H9 (cell line): ENCODE results near the gene AIMP1. TPM values are rescaled to one million over a fixed set of nuclear protein-coding genes. Genes with fewer than 3 reads are reported as not detected.

Source experiments
- DNase-seq: peaks from one replicate; pipeline ENCODE4 v3.0.0-alpha.2; 2017
- H2AFZ ChIP-seq: one replicate; pipeline ENCODE4 v1.6.1; 2013; ENCODE audit warnings: mild to moderate bottlenecking, low read length, control low read depth, moderate library complexity
- H2AK5ac ChIP-seq: 2 replicates; pipeline ENCODE4 v1.6.1; 2013; ENCODE audit warnings: low read length, control low read depth, mixed read lengths; ENCODE audit not compliant: insufficient read length
- H2BK120ac ChIP-seq: one replicate; pipeline ENCODE4 v1.6.1; 2013; ENCODE audit warnings: low read depth, mild to moderate bottlenecking, low read length, control low read depth, inconsistent platforms; ENCODE audit not compliant: poor library complexity, severe bottlenecking
- H2BK12ac ChIP-seq: 2 replicates; pipeline ENCODE4 v1.6.1; 2013; ENCODE audit warnings: low read length, control low read depth, mixed read lengths, low read depth; ENCODE audit not compliant: insufficient read length
- H2BK15ac ChIP-seq: 2 replicates; pipeline ENCODE4 v1.6.1; 2013; ENCODE audit warnings: low read depth, low read length, control low read depth
- H2BK20ac ChIP-seq: one replicate; pipeline ENCODE4 v1.6.1; 2013; ENCODE audit warnings: low read depth, mild to moderate bottlenecking, low read length, control low read depth, inconsistent platforms; ENCODE audit not compliant: poor library complexity, severe bottlenecking
- H2BK5ac ChIP-seq: 2 replicates; pipeline ENCODE4 v1.6.1; 2013; ENCODE audit warnings: low read length, control low read depth, mixed read lengths; ENCODE audit not compliant: insufficient read length
- H3K14ac ChIP-seq: 2 replicates; pipeline ENCODE4 v1.6.1; 2013; ENCODE audit warnings: low read length, control low read depth; ENCODE audit not compliant: insufficient read depth
- H3K18ac ChIP-seq: 2 replicates; pipeline ENCODE4 v1.6.1; 2013; ENCODE audit warnings: low read depth, mild to moderate bottlenecking, mixed read lengths, low read length, control low read depth; ENCODE audit not compliant: insufficient read length
- H3K23ac ChIP-seq: 2 replicates; pipeline ENCODE4 v1.6.1; 2013; ENCODE audit warnings: low read length, control low read depth, mixed read lengths, low read depth; ENCODE audit not compliant: insufficient read length
- H3K23me2 ChIP-seq: 2 replicates; pipeline ENCODE4 v1.6.1; 2013; ENCODE audit warnings: low read depth, mild to moderate bottlenecking, mixed read lengths, low read length, control low read depth; ENCODE audit not compliant: insufficient read length, poor library complexity, severe bottlenecking
- H3K27ac ChIP-seq: 2 replicates; pipeline ENCODE4 v1.5.1; 2013; ENCODE audit warnings: low read length, control low read depth, mixed read lengths, low read depth; ENCODE audit not compliant: insufficient read length
- H3K27me3 ChIP-seq: 2 replicates; pipeline ENCODE4 v1.6.1; 2013; ENCODE audit warnings: low read length, control low read depth, inconsistent platforms; ENCODE audit not compliant: insufficient read depth
- H3K4ac ChIP-seq: 2 replicates; pipeline ENCODE4 v1.6.1; 2013; ENCODE audit warnings: low read depth, mild to moderate bottlenecking, control low read depth, inconsistent platforms, low read length, moderate library complexity
- H3K4me1 ChIP-seq: 2 replicates; pipeline ENCODE4 v1.6.1; 2013; ENCODE audit warnings: low read length, control low read depth, inconsistent platforms; ENCODE audit not compliant: insufficient read depth
- H3K4me2 ChIP-seq: 2 replicates; pipeline ENCODE4 v1.6.1; 2013; ENCODE audit warnings: low read length, control low read depth, mixed read lengths; ENCODE audit not compliant: insufficient read length, insufficient read depth
- H3K56ac ChIP-seq: 2 replicates; pipeline ENCODE4 v1.6.1; 2013; ENCODE audit warnings: low read depth, mild to moderate bottlenecking, mixed read lengths, low read length, control low read depth; ENCODE audit not compliant: insufficient read length
- H3K79me1 ChIP-seq: 2 replicates; pipeline ENCODE4 v1.6.1; 2013; ENCODE audit warnings: low read depth, mild to moderate bottlenecking, moderate library complexity, low read length, control low read depth, inconsistent platforms; ENCODE audit not compliant: insufficient read depth, poor library complexity, severe bottlenecking
- H3K79me2 ChIP-seq: 2 replicates; pipeline ENCODE4 v1.6.1; 2013; ENCODE audit warnings: low read length, control low read depth, inconsistent platforms; ENCODE audit not compliant: insufficient read depth
- H3K9ac ChIP-seq: 2 replicates; pipeline ENCODE4 v1.6.1; 2013; ENCODE audit warnings: low read length, control low read depth, mixed read lengths; ENCODE audit not compliant: insufficient read length; ENCODE audit errors: extremely low read depth
- H3K9me3 ChIP-seq: one replicate; pipeline ENCODE4 v1.6.1; 2013; ENCODE audit warnings: low read depth, low read length, inconsistent platforms; ENCODE audit not compliant: control insufficient read depth
- H3T11ph ChIP-seq: one replicate; pipeline ENCODE4 v1.6.1; 2013; ENCODE audit warnings: mild to moderate bottlenecking, low read length, control low read depth, inconsistent platforms
- H4K20me1 ChIP-seq: one replicate; pipeline ENCODE4 v1.6.1; 2013; ENCODE audit not compliant: control insufficient read depth, insufficient read length, insufficient read depth
- H4K5ac ChIP-seq: 2 replicates; pipeline ENCODE4 v1.6.1; 2013; ENCODE audit warnings: low read depth, mild to moderate bottlenecking, mixed read lengths, low read length, control low read depth; ENCODE audit not compliant: insufficient read length
- H4K8ac ChIP-seq: replicated peaks from 2 replicates; pipeline ENCODE4 v1.6.1; 2013; ENCODE audit warnings: low read length, control low read depth, mixed read lengths, low read depth; ENCODE audit not compliant: insufficient read length
- H4K91ac ChIP-seq: 2 replicates; pipeline ENCODE4 v1.6.1; 2013; ENCODE audit warnings: low read depth, mild to moderate bottlenecking, moderate library complexity, mixed read lengths, low read length, control low read depth; ENCODE audit not compliant: insufficient read length
- H3K27ac Mint-ChIP-seq, 3 experiments: 2 replicates in 2 of 3; 3 replicates in 1 of 3; pipeline ENCODE4 v1.8.0; 2020 to 2021; ENCODE audit warnings: mixed read lengths in 3 of 3, mild to moderate bottlenecking in 1 of 3, moderate library complexity in 1 of 3
- H3K27me3 Mint-ChIP-seq: 2 replicates; pipeline ENCODE4 v1.8.0; 2021; ENCODE audit warnings: low read depth, mild to moderate bottlenecking, moderate library complexity, mixed read lengths
- H3K36me3 Mint-ChIP-seq, 3 experiments: 2 replicates in 2 of 3; 3 replicates in 1 of 3; pipeline ENCODE4 v1.8.0; 2020 to 2021; ENCODE audit warnings: low read depth in 3 of 3, mixed read lengths in 3 of 3; ENCODE audit not compliant: insufficient read depth in 1 of 3
- H3K4me1 Mint-ChIP-seq, 2 experiments: 2 replicates each; pipeline ENCODE4 v1.8.0; 2020; ENCODE audit warnings: mixed read lengths in 2 of 2
- H3K4me3 Mint-ChIP-seq, 2 experiments: 2 replicates in 1 of 2; 3 replicates in 1 of 2; pipeline ENCODE4 v1.8.0; 2020 to 2021; ENCODE audit warnings: mild to moderate bottlenecking in 2 of 2, mixed read lengths in 2 of 2, moderate library complexity in 1 of 2
- H3K9me3 Mint-ChIP-seq, 2 experiments: 2 replicates in 1 of 2; 3 replicates in 1 of 2; pipeline ENCODE4 v1.8.0; 2020; ENCODE audit warnings: mild to moderate bottlenecking in 2 of 2, mixed read lengths in 2 of 2, moderate library complexity in 1 of 2
- total RNA-seq: library from RNA; stranded (reverse); gene quantifications from 2 replicates; pipeline ENCODE4 v1.2.1, GENCODE V29; 2021
- TF ChIP-seq, protein P1 (sequence below): fragments of 200-600 bp; sonication (generic); conservative IDR thresholded peaks from 3 replicates; pipeline ENCODE4 v1.8.0; 2021; ENCODE audit warnings: antibody characterized with exemption, mild to moderate bottlenecking

The AIMP1 gene
- total RNA-seq, 1 experiment from 2014 or later, result 36.8 TPM

DNA sequence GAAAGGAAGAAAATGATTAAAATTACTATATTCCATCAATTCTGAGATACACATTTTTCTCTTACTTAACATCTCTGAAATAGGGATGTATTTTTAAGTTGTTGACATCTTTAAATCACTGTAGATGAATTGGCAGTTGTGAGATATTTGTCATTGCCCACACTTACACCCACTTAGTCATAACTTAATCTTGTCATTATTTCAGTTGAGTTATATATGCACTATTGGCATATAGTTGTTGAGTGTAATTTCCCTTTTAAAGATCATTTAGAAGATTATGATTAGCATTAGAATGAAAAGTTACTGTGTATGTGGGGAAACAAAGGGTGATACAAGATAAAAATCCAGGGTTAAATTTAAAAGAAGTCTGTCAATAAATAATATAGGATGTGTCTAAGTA, 2.2 kb downstream of the AIMP1 start:
- H3K79me1 ChIP-seq, result peaks cover 3% of the 10 kb centered on the region
- H4K91ac ChIP-seq, result no peak overlapping the region
- H3K27me3 Mint-ChIP-seq, result no peaks in the 10 kb centered on the region
- no peaks in the 10 kb centered on the region for H3K4me1 ChIP-seq
- no peak overlapping the region for H3K27ac Mint-ChIP-seq
- no peak overlapping the region for H3K18ac ChIP-seq
- no peak overlapping the region for H3K23ac ChIP-seq
- no peak overlapping the region for H3K4me3 Mint-ChIP-seq
- no peak overlapping the region for H4K5ac ChIP-seq
- H3K4me1 Mint-ChIP-seq, result peaks cover 7 to 13% of the 10 kb centered on the region in 2 experiments
- H3K9ac ChIP-seq, result no peak overlapping the region
- H2AK5ac ChIP-seq, result no peak overlapping the region
- H3K36me3 Mint-ChIP-seq, result peaks cover 18 to 20% (median 19%) of the 10 kb centered on the region in 3 experiments; a peak in 6 of 7 replicates
- TF ChIP-seq, protein P1, sequence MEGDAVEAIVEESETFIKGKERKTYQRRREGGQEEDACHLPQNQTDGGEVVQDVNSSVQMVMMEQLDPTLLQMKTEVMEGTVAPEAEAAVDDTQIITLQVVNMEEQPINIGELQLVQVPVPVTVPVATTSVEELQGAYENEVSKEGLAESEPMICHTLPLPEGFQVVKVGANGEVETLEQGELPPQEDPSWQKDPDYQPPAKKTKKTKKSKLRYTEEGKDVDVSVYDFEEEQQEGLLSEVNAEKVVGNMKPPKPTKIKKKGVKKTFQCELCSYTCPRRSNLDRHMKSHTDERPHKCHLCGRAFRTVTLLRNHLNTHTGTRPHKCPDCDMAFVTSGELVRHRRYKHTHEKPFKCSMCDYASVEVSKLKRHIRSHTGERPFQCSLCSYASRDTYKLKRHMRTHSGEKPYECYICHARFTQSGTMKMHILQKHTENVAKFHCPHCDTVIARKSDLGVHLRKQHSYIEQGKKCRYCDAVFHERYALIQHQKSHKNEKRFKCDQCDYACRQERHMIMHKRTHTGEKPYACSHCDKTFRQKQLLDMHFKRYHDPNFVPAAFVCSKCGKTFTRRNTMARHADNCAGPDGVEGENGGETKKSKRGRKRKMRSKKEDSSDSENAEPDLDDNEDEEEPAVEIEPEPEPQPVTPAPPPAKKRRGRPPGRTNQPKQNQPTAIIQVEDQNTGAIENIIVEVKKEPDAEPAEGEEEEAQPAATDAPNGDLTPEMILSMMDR, result no peak
- no peak overlapping the region for H2BK15ac ChIP-seq
- DNase-seq, result no peak
- no peaks in the 10 kb centered on the region for H3K27me3 ChIP-seq
- no peak overlapping the region for H2BK12ac ChIP-seq
- H3K4ac ChIP-seq, result no peak overlapping the region
- H3K27ac ChIP-seq, result no peak overlapping the region
- no peak overlapping the region for H2BK20ac ChIP-seq
- no peak overlapping the region for H2BK120ac ChIP-seq
- peaks cover 5% of the 10 kb centered on the region for H3K23me2 ChIP-seq
- H3T11ph ChIP-seq, result no peak overlapping the region
- H2BK5ac ChIP-seq, result no peak overlapping the region
- H3K9me3 Mint-ChIP-seq, result peaks cover 13 to 15% of the 10 kb centered on the region in 2 experiments
- no peak overlapping the region for H3K4me2 ChIP-seq
- no peaks in the 10 kb centered on the region for H4K20me1 ChIP-seq
- no peak overlapping the region for H3K56ac ChIP-seq
- H3K9me3 ChIP-seq, result no peaks in the 10 kb centered on the region
- H3K79me2 ChIP-seq, result peaks cover 13% of the 10 kb centered on the region; the same call in 1 of the 2 replicates
- no peak overlapping the region for H3K14ac ChIP-seq
- H4K8ac ChIP-seq, result no peak overlapping the region
- no peak overlapping the region for H2AFZ ChIP-seq
